Ishikawa (cell line): Measurements from ENCODE around the gene IL31RA.

Experiments used
- EGR1 ChIP-seq: IDR thresholded peaks from 2 replicates; pipeline ENCODE4 v1.6.1; 2012
- EP300 ChIP-seq: IDR thresholded peaks from 2 replicates; pipeline ENCODE4 v1.6.1; 2012; ENCODE audit warnings: borderline replicate concordance
- YY1 ChIP-seq: IDR thresholded peaks from 2 replicates; pipeline ENCODE4 v1.6.1; 2012; ENCODE audit warnings: low read depth
- TF ChIP-seq, protein P1 (sequence below): IDR thresholded peaks from 2 replicates; pipeline ENCODE4 v1.6.1; 2012
- TF ChIP-seq, protein P2 (sequence below): IDR thresholded peaks from 2 replicates; pipeline ENCODE4 v1.6.1; 2012; ENCODE audit warnings: low read depth, mild to moderate bottlenecking

DNA sequence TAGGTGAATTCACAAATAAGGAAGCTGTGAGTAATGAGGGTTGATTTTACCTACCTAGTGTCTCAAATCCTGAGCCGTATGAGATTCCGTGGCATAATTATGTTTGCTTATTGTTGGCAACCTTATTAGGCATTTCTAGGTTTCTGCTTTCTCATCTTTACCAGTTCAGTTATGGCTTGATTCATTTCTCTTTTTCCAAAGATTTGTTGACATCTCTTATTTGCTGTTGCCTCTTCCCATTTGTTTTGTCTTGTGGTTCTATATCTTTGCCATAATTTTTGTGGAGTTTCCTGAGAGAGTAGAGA lies 470 bp downstream of the IL31RA start:
- TF ChIP-seq EP300 (no peak), EGR1 (no peak), YY1 (no peak)
- TF ChIP-seq, protein P1, sequence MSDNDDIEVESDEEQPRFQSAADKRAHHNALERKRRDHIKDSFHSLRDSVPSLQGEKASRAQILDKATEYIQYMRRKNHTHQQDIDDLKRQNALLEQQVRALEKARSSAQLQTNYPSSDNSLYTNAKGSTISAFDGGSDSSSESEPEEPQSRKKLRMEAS: no peak
- TF ChIP-seq, protein P2, sequence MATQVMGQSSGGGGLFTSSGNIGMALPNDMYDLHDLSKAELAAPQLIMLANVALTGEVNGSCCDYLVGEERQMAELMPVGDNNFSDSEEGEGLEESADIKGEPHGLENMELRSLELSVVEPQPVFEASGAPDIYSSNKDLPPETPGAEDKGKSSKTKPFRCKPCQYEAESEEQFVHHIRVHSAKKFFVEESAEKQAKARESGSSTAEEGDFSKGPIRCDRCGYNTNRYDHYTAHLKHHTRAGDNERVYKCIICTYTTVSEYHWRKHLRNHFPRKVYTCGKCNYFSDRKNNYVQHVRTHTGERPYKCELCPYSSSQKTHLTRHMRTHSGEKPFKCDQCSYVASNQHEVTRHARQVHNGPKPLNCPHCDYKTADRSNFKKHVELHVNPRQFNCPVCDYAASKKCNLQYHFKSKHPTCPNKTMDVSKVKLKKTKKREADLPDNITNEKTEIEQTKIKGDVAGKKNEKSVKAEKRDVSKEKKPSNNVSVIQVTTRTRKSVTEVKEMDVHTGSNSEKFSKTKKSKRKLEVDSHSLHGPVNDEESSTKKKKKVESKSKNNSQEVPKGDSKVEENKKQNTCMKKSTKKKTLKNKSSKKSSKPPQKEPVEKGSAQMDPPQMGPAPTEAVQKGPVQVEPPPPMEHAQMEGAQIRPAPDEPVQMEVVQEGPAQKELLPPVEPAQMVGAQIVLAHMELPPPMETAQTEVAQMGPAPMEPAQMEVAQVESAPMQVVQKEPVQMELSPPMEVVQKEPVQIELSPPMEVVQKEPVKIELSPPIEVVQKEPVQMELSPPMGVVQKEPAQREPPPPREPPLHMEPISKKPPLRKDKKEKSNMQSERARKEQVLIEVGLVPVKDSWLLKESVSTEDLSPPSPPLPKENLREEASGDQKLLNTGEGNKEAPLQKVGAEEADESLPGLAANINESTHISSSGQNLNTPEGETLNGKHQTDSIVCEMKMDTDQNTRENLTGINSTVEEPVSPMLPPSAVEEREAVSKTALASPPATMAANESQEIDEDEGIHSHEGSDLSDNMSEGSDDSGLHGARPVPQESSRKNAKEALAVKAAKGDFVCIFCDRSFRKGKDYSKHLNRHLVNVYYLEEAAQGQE: no peak
